ENCODE data around the gene UCN3.
"Not testable (repeated sequence)": the region's sequence is repeated elsewhere in the genome, so short reads cannot be mapped to it uniquely, and the experiment has no call there.

UCN3 gene

DNA sequence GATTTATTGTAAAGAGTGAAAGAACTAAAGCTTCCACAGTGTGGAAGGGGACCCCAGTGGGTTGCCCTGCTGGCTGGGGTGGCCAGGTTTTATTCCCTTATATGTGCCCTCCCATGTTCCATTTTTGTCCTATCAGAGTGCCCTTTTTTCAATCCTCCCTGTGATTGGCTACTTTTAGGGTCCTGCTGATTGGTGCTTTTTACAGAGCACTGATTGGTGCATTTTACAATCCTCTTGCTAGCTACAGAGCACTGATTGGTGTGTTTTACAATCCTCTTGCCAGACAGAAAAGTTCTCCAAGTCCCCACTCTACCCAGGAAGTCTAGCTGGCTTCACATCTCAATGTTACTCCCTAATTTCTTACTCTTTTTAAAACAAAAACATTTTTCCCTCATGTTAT is 46.0 kb downstream of the UCN3 start:
- not testable (repeated sequence) for DNase-seq

DNA sequence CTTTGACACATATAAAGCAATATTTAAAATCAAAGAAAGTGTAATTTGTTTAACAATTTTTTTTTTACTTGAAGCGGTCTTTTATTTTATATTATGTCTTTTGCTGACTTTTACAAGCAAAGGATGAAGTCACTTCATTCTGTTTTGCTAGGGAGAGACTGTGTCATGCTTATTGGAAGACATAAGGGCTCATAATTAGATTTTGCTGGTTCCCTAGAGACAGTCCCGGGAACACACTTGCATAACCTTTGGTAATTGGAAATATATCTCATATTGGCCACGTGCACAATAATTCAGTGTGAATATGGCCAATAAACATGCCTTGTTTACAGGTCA is 47.1 kb downstream of the UCN3 start:
- no peak for DNase-seq

DNA sequence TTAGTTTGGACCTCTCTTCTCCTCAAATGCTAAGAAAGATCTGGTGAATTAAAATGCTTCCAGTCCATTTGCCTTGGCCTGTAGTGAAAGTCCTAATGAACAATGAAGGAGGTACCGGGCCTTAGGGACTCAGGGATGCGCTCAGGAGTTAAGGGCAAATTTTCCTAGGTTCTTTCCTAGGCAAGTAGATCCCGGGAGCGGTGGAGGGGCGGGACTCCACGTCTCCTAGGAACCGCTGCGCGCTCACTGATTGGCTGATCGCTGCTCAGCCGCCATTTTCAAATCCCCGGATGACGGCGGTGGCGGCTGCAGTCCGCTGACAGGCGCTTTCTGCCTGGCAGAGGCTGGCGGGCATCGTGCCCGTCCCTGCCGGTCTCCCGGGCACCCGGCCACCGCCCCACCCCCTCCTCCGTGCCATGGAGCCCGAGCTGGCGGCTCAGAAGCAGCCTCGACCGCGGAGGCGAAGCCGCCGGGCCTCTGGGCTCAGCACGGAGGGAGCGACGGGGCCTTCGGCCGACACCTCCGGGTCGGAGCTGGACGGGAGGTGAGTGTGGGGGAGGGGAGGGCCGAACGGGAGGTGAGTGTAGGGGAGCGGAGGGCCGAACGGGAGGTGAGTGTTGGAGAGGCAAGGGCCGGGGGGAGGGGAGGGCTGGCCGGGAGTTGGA is 47.6 kb downstream of the UCN3 start, which contains the start of gene NET1:
Gene NET1 (plus strand): TSS at position 281 of the 665 bp plus-strand sequence. CDS start 136 bp downstream, at position 417.
- DNase-seq, result peak; percentile 69

DNA sequence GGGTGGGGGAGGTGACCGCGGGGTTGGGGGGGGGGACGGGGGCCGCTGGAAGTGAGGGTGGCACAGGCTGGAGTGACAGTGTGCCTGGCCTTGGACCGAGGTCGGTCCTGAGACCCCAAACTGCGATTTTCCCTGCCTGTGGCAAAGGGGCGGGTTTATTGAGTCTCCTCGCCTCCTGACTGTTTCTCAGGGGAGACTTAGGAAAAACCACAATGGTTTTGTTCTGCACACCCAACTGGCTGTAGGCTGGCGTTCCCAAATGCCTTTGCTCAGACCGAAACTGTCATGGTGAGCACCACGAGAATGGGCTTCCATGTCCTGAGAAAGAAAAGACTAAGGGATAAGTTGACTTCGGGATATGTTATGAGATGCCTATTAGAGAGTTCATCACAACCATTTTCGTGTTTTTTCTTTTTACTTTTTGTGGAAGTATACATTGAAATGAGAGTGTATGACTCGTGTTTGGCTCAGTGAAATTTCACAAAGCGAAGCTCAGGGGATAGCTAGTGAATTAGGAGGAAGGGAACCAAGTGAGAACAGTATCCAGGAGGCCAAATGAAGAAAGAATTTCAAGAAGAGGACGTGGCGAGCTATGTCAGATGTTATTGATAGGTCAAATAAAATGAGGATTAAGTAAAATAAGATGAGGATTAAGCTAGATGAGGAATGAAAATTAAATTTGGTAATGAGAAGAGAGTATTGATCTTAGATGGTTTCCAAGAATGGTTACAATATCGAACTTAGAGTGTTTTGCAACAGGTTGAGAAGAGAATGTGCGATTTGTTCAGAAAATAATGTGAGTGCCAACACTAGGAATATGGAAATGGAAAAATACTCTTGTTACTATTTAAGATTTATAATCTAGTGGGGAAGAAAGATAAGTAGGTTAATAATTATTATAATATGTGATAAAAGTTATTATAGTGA is 48.5 kb downstream of the UCN3 start:
- no peak for DNase-seq

DNA sequence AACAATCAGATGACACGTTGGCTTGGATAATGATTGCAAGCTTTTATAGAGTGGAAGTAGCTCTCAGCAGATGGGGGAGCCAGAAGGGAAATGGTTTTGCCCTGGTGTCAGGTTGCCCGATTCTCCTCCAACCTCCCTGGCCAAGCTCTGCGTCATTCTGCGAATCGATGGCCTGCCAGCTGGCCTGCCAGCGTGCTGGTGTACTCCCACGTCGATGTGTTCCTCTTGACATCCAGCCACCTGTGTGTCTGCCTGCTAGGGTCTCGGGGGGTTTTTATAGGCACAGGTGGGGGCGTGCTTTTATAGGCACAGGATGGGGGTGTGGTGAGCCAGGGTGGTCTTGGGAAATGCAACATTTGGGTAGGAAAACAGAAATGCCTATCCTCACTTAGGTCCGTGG is 52.2 kb downstream of the UCN3 start:
- DNase-seq, result no peak

DNA sequence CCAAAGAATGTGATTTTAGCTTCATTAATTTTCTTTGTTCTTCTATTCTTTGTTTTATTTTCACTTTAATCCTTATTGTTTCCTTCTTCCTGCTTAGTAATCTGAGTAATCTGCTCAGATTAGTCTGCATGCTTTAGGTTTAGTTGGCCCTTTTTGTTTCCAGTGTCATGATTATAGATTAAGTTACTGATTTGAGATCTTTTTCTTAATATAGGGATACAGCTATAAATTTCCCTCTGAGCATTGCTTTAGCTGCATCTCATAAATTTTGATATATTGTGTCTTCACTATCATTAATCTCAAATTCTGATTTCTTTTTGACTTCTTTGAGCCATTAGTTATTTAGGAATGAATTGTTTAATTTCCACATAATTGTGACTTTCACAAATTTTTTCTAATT is 53.8 kb downstream of the UCN3 start:
- DNase-seq, result no peak

DNA sequence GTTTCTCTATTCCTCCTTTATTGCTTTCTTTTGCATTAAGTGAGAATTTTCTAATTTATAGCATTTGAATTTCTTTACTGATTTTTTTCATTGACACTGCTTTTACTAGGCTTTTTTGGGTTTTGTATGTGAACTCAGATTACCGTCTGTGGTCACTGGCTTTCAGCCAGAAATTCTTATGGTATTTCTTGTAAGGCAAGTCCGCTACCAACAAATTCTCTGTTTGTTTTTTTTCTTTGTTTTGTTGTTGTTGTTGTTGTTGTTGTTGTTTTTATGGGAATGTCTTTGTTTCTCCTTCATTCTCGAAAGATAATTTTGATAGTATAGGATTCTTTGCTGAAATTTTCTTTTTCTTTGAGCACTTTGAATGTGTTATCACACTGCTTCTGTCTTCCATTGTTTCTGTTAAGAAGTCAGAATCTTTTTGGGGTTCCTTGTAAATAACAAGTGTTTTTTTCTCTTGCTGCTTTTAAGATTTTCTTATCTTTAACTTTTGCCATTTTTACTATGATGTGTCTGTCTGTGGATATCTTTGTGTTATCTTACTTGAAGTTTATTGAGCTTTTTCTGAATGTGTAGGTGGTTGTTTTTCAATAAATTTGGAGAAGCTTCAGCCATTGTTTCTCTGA is 54.8 kb downstream of the UCN3 start:
- DNase-seq, result no peak

DNA sequence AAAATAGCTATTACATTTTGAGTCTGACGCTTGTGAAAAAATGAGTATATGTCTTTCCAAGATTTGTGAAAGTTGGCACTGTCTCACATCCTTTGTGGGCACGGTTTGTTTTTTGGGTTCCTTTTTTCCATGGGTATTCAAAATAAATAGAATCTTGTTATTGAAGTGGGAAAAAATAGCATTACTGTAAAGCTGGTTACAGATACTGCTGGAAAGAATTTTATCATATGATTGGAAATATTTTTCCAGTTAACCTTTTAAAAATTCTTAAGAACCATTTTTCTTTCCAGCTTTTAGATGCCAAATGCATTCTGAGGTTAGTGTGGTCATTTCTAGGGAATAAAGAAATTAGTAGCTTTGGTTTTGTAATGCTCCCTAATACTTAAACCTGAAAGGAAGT is 59.0 kb downstream of the UCN3 start:
- no peak for DNase-seq
